CD4-positive, alpha-beta T cell (primary cell): ENCODE measurements around the gene XRCC4. TPM values are rescaled to one million over a fixed set of nuclear protein-coding genes. Genes with fewer than 3 reads are reported as not detected.

Source experiments
- ATAC-seq: fragments of 200-7000 bp; cut with Tn5 transposase; one replicate; pipeline ENCODE4 v1.10.0; 2022; ENCODE audit warnings: mild to moderate bottlenecking; ENCODE audit not compliant: poor library complexity
- CTCF ChIA-PET: fragments of 350-600 bp; sonication (Branson Sonifier 250); formaldehyde crosslinking; loops from one replicate; lab custom pipeline; 2021; ENCODE audit warnings: antibody characterized with exemption, inconsistent platforms; lab: Charles Lee
- POLR2A ChIA-PET: fragments of 350-600 bp; sonication (Branson Sonifier 250); formaldehyde crosslinking; loops from one replicate; lab custom pipeline; 2021; ENCODE audit warnings: antibody characterized with exemption, inconsistent platforms; lab: Charles Lee
- DNase-seq, 14 experiments: peaks; one replicate each; pipeline ENCODE4 v3.0.0-alpha.2; 2013 to 2020; ENCODE audit warnings: mixed read lengths in 2 of 14
- H3K27ac ChIP-seq, 2 donors: one replicate each; pipeline versions ENCODE4 v1.5.1 to v1.7.0; 2013; ENCODE audit warnings: low read length in 2 of 2, low read depth in 1 of 2, mild to moderate bottlenecking in 1 of 2
- H3K27me3 ChIP-seq, 2 experiments: 1 replicate in 1 of 2; 2 replicates in 1 of 2; pipeline versions ENCODE4 v1.6.1 to v1.7.0; 2013; ENCODE audit warnings: low read length in 2 of 2, control low read depth in 1 of 2, mild to moderate bottlenecking in 1 of 2, moderate library complexity in 1 of 2; ENCODE audit not compliant: insufficient read depth in 2 of 2, control insufficient read depth in 1 of 2
- H3K36me3 ChIP-seq: one replicate; pipeline ENCODE4 v1.6.1; 2013; ENCODE audit warnings: low read length, control low read depth; ENCODE audit not compliant: insufficient read depth
- H3K4me1 ChIP-seq: one replicate; pipeline ENCODE4 v1.6.1; 2013; ENCODE audit warnings: low read length, control low read depth; ENCODE audit not compliant: insufficient read depth
- H3K4me3 ChIP-seq: one replicate; pipeline ENCODE4 v1.5.1; 2013; ENCODE audit warnings: mild to moderate bottlenecking, low read length, moderate library complexity
- H3K9me3 ChIP-seq, 2 experiments: 1 replicate in 1 of 2; 2 replicates in 1 of 2; pipeline versions ENCODE4 v1.6.1 to v1.7.0; 2013; ENCODE audit warnings: low read length in 2 of 2, mild to moderate bottlenecking in 2 of 2, control low read depth in 1 of 2, moderate library complexity in 1 of 2; ENCODE audit not compliant: control insufficient read depth in 1 of 2, insufficient read depth in 1 of 2
- H3K27ac Mint-ChIP-seq: one replicate; pipeline ENCODE4 v1.8.0; 2020; ENCODE audit warnings: mixed read lengths
- H3K27me3 Mint-ChIP-seq: one replicate; pipeline ENCODE4 v1.8.0; 2021; ENCODE audit warnings: mixed read lengths
- H3K36me3 Mint-ChIP-seq: one replicate; pipeline ENCODE4 v1.8.0; 2021; ENCODE audit warnings: low read depth, mixed read lengths
- H3K4me1 Mint-ChIP-seq: one replicate; pipeline ENCODE4 v1.8.0; 2021; ENCODE audit warnings: low read depth, mixed read lengths
- H3K4me3 Mint-ChIP-seq: one replicate; pipeline ENCODE4 v1.8.0; 2020; ENCODE audit warnings: mild to moderate bottlenecking, mixed read lengths
- H3K9me3 Mint-ChIP-seq: one replicate; pipeline ENCODE4 v1.8.0; 2020; ENCODE audit warnings: mixed read lengths
- CTCF ChIP-seq: fragments of 200-600 bp; IDR thresholded peaks from one replicate; pipeline ENCODE4 v1.8.0; 2022; ENCODE audit warnings: antibody characterized with exemption, mild to moderate bottlenecking
- intact Hi-C, 2 experiments: fragments of 100-400 bp; cut with DNase I in 1 of 2; cut with micrococcal nuclease in 1 of 2; formaldehyde crosslinking; loops; one replicate each; pipeline versions ENCODE4 v1.15.1 to v1.9.0; 2023 to 2025; cut with DNase I, micrococcal nuclease
- total RNA-seq, 174 experiments: library from RNA in 2 of 174; stranded (reverse) in 2 of 174; gene quantifications; one replicate each; pipeline ENCODE4 v1.2.3 and lab custom pipeline; 2021 to 2026

The XRCC4 gene
- total RNA-seq, 2 experiments from 2014 or later: 1.8 TPM

GRCh38 chr5:83313436-83313835 lies 236.1 kb downstream of the XRCC4 start:
- Histone ChIP-seq H3K36me3 (no peaks in the 10 kb centered on the region), H3K4me3 (no peak overlapping the region), H3K9me3 (peaks cover 0 to 4% of the 10 kb centered on the region in 2 experiments), H3K27me3 (no peaks in the 10 kb centered on the region), H3K27ac (no peak overlapping the region), H3K4me1 (no peaks in the 10 kb centered on the region)
- CTCF ChIA-PET: no interaction called here
- Mint-ChIP-seq H3K27ac (no peak overlapping the region), H3K27me3 (no peaks in the 10 kb centered on the region), H3K36me3 (peaks cover 9% of the 10 kb centered on the region), H3K4me1 (no peaks in the 10 kb centered on the region), H3K9me3 (peaks cover 7% of the 10 kb centered on the region), H3K4me3 (no peak overlapping the region)
- no peak for TF ChIP-seq CTCF
- intact Hi-C loops: no loop called here
- ATAC-seq (no peak), DNase-seq (no peak)
- POLR2A ChIA-PET: no interaction called here

GRCh38 chr5:83321483-83322055 lies 244.2 kb downstream of the XRCC4 start:
- no peak overlapping the region for H3K4me3 ChIP-seq
- Mint-ChIP-seq H3K9me3 (no peaks in the 10 kb centered on the region), H3K4me1 (no peaks in the 10 kb centered on the region), H3K27ac (no peak overlapping the region), H3K4me3 (no peak overlapping the region), H3K36me3 (no peaks in the 10 kb centered on the region), H3K27me3 (no peaks in the 10 kb centered on the region)
- no peak for DNase-seq
- no peak for TF ChIP-seq CTCF
- ChIA-PET CTCF (no interaction called here), POLR2A (no interaction called here)
- ATAC-seq: no peak
- H3K27ac ChIP-seq: no peak overlapping the region
- H3K9me3 ChIP-seq: no peaks in the 10 kb centered on the region
- H3K27me3 ChIP-seq: no peaks in the 10 kb centered on the region
- intact Hi-C loops: no loop called here
- H3K36me3 ChIP-seq: no peaks in the 10 kb centered on the region
- no peaks in the 10 kb centered on the region for H3K4me1 ChIP-seq

- Mint-ChIP-seq H3K27me3 (no peaks in the 10 kb centered on the region), H3K36me3 (no peaks in the 10 kb centered on the region), H3K27ac (no peak overlapping the region), H3K4me3 (no peak overlapping the region), H3K4me1 (no peaks in the 10 kb centered on the region), H3K9me3 (no peaks in the 10 kb centered on the region)
- ChIA-PET POLR2A (interaction anchor here (0.7 kb wide), 1 partner anchor 197 kb away, joined by 3 read pairs; no protein-coding TSS in a partner anchor), CTCF (no interaction called here)
- ATAC-seq (no peak), DNase-seq (no peak)
- Histone ChIP-seq H3K27ac (no peak overlapping the region), H3K9me3 (no peaks in the 10 kb centered on the region), H3K4me1 (no peaks in the 10 kb centered on the region), H3K4me3 (no peak overlapping the region), H3K27me3 (no peaks in the 10 kb centered on the region), H3K36me3 (no peaks in the 10 kb centered on the region)
- intact Hi-C loops: no loop called here
- no peak for TF ChIP-seq CTCF
Observed at GRCh38 chr5:83322273-83322924, 245.1 kb downstream of the XRCC4 start.
